ENCODE measurements around the gene ZNF77. TPM values are rescaled to one million over a fixed set of nuclear protein-coding genes. Genes with fewer than 3 reads are reported as not detected.
"Not testable (repeated sequence)": the region's sequence is repeated elsewhere in the genome, so short reads cannot be mapped to it uniquely, and the experiment has no call there.

ZNF77 gene
- total and polyA plus RNA-seq, 7 donors = 0.84 to 2.4 (median 1.4) TPM

GRCh38 chr19:2900296-2901252 is 44.2 kb downstream of the ZNF77 start, which contains the start of gene ZNF57:
ZNF57 (plus strand) TSS chr19:2900928; CDS start chr19:2901046, 118 bp downstream.
- Histone ChIP-seq H3K4me1 (no peaks in the 10 kb centered on the region), H3K27ac (peak within 1 kb of the TSS; percentile 79), H3K36me3 (ENCODE audit: insufficient read depth in 1 of 2, low read depth in 1 of 2) (no peaks in the 10 kb centered on the region), H3K9me3 (peaks cover 12% of the 10 kb centered on the region), H3K4me3 (peak within 1 kb of the TSS; percentile 87), H3K27me3 (ENCODE audit: insufficient read depth in 3 of 3, low read length in 2 of 3) (no peaks in the 10 kb centered on the region)
- intact Hi-C loops (cut with DNase I) = loop anchor here in 1 of 2 donors (5.0 kb wide), 1 partner anchor 42 kb away; the partner anchor contains the start of gene ZNF77
- no peak for TF ChIP-seq CTCF (IDR thresholded peaks at IDR 0.05)
- peak; percentile 99 to 100 (median 100) for ATAC-seq
- 0 to 1% (median 0%) methylated on average over 77 to 100 of the region's 100 CpGs for WGBS, 3 donors
- DNase-seq = peak; percentile 100

DNA sequence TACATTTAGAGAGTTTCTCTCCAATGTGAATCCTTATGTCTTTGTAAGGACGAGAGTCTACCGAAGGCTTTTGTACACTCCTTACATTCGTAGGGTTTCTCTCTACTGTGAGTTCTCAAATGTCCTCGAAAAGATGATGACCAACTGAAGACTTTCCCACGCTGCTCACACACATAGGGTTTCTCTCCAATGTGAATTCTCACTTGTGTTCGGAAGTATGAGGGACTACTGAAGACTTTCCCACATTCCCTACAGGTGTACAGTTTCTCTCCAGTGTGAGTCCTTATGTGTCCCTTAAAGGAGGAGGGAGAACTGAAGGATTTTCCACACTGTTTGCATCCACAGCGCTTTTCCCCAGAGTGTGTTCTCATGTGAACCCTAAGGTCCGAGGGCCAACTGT is 48.1 kb downstream of the ZNF77 start:
- DNase-seq = no peak
- H3K4me3 ChIP-seq = no peak overlapping the region
- TF ChIP-seq CTCF (IDR thresholded peaks at IDR 0.05) = no peak
- intact Hi-C loops (cut with DNase I) = no loop called here
- no peaks in the 10 kb centered on the region for H3K36me3 ChIP-seq (ENCODE audit: insufficient read depth in 1 of 2, low read depth in 1 of 2)
- peaks cover 12% of the 10 kb centered on the region for H3K9me3 ChIP-seq
- no peak overlapping the region for H3K27ac ChIP-seq
- H3K27me3 ChIP-seq (ENCODE audit: insufficient read depth in 3 of 3, low read length in 2 of 3) = peaks cover 0 to 10% (median 0%) of the 10 kb centered on the region in 3 donors
- 71 to 78% (median 77%) methylated on average over 8 of the region's 8 CpGs for WGBS, 3 donors
- no peaks in the 10 kb centered on the region for H3K4me1 ChIP-seq
- ATAC-seq = no peak

DNA sequence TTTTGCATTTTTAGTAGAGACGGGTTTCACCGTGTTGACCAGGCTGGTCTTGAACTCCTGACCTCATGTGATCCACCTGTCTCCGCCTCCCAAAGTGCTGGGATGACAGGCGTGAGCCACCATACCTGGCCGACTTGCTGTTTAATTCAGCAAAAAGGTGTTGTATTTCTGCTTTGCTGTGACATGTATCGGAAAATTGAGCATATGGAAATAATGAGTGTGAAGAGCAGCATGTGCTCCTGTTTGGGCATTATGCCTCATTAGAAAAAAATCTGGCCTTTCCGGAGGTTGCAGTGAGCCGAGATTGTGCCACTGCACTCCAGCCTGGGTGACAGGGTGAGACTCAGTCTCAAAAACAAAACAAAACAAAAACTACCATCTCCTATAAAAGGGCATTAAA is 54.2 kb downstream of the ZNF77 start:
- ATAC-seq; intact Hi-C loops (cut with DNase I); DNase-seq; H3K4me1 ChIP-seq; H3K36me3 ChIP-seq (ENCODE audit: insufficient read depth in 1 of 2, low read depth in 1 of 2); H3K27ac ChIP-seq; H3K4me3 ChIP-seq; H3K9me3 ChIP-seq: not testable (repeated sequence)
- H3K27me3 ChIP-seq (ENCODE audit: insufficient read depth in 3 of 3, low read length in 2 of 3) = peaks cover 0 to 10% (median 0%) of the 10 kb centered on the region in 3 donors
- WGBS, 3 donors = 44 to 59% (median 52%) methylated on average over 8 of the region's 8 CpGs

GRCh38 chr19:2888731-2889224 is 56.0 kb downstream of the ZNF77 start:
- H3K4me3 ChIP-seq = peak overlapping the region; percentile 30
- H3K27me3 ChIP-seq (ENCODE audit: insufficient read depth in 3 of 3, low read length in 2 of 3) = peaks cover 0 to 10% (median 0%) of the 10 kb centered on the region in 3 donors
- TF ChIP-seq CTCF (IDR thresholded peaks at IDR 0.05) = no peak

DNA sequence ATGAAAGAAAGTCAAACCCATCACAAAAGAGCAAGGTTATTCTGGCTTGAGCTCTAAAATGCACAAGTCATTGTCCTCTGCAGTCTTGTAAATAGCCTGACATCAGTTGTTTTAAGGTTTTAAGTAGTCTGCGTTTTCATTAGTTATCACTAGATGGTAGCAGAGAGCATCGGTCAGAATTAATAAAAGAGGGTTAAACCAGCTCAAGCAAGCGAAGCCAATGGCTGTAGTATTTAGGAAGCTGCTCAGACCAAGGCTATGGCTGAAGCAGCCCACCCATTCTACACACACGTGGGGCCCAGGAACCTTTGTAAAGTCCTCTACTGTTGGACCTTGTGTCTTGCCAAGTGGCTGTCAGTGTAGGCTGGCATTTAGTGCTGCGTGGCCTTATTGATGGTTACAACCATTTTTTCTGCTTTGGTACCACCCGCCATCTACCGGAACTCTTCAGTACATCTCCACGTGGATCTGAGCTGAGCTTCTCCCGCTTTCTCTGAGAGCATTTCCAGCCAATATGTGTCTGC is 57.3 kb downstream of the ZNF77 start:
- no peaks in the 10 kb centered on the region for H3K4me1 ChIP-seq
- H3K36me3 ChIP-seq (ENCODE audit: insufficient read depth in 1 of 2, low read depth in 1 of 2) = no peaks in the 10 kb centered on the region
- H3K27ac ChIP-seq = no peak overlapping the region
- ATAC-seq (peak in 3 of 4 donors; percentile 45 to 73 (median 61)), DNase-seq (no peak)
- H3K9me3 ChIP-seq = no peaks in the 10 kb centered on the region
- 14 to 25% (median 18%) methylated on average over 9 of the region's 9 CpGs for WGBS, 3 donors
- intact Hi-C loops (cut with DNase I) = loop anchor here (2.0 to 5.0 kb wide), 2 partner anchors 275 kb away; no protein-coding TSS in a partner anchor
- peak; percentile 55 for TF ChIP-seq CTCF (IDR thresholded peaks at IDR 0.05)
- H3K4me3 ChIP-seq = no peak overlapping the region
- H3K27me3 ChIP-seq (ENCODE audit: insufficient read depth in 3 of 3, low read length in 2 of 3) = peaks cover 0 to 7% (median 0%) of the 10 kb centered on the region in 3 donors

More at GRCh38 chr19:2888731-2889224, 56.0 kb downstream of the ZNF77 start:
- WGBS, 3 donors = 48 to 62% (median 53%) methylated on average over 37 of the region's 37 CpGs
- Histone ChIP-seq H3K36me3 (ENCODE audit: insufficient read depth in 1 of 2, low read depth in 1 of 2) (no peaks in the 10 kb centered on the region), H3K9me3 (no peaks in the 10 kb centered on the region), H3K27ac (no peak overlapping the region), H3K4me1 (no peaks in the 10 kb centered on the region)
- DNase-seq (peak; percentile 58 to 67), ATAC-seq (peak in 1 of 4 donors; percentile 49)
- intact Hi-C loops (cut with DNase I) = loop anchor here in 1 of 2 donors (5.0 kb wide), 1 partner anchor 274 kb away; no protein-coding TSS in a partner anchor
